ENCODE data around the gene NKAPL.

- TF ChIP-seq CTCF (IDR thresholded peaks at IDR 0.05) (no peak), POLR2A (IDR thresholded peaks at IDR 0.05) (no peak)
Observed at GRCh38 chr6:28267695-28268059, 8.6 kb downstream of the NKAPL start.
